MM.1S (cell line): ENCODE measurements around the gene ADGRV1.

Experiments used
- DNase-seq: peaks from one replicate; pipeline ENCODE4 v3.0.0-alpha.2; 2015
- H2AFZ ChIP-seq: fragments of 300-600 bp; sonication (generic); 2 replicates; pipeline ENCODE4 v1.6.0; 2016; ENCODE audit warnings: antibody characterized with exemption, low read length
- H3F3A ChIP-seq: fragments of 300-600 bp; sonication (generic); 2 replicates; pipeline ENCODE4 v1.6.1; 2016; ENCODE audit warnings: mild to moderate bottlenecking, antibody characterized with exemption, low read length, moderate library complexity, mixed read lengths; ENCODE audit not compliant: insufficient read depth
- H3K27ac ChIP-seq: fragments of 300-600 bp; sonication (generic); 2 replicates; pipeline ENCODE4 v1.5.1; 2016; ENCODE audit warnings: mild to moderate bottlenecking, low read length
- H3K27me3 ChIP-seq: fragments of 300-600 bp; sonication (generic); replicated peaks from 2 replicates; pipeline ENCODE4 v1.6.0; 2016; ENCODE audit warnings: low read length; ENCODE audit not compliant: insufficient read depth
- H3K36me3 ChIP-seq: fragments of 300-600 bp; sonication (generic); replicated peaks from 2 replicates; pipeline ENCODE4 v1.6.1; 2016; ENCODE audit warnings: mild to moderate bottlenecking, low read length, mixed read lengths; ENCODE audit not compliant: insufficient read depth
- H3K4me1 ChIP-seq: fragments of 300-600 bp; sonication (generic); 2 replicates; pipeline ENCODE4 v1.6.1; 2016; ENCODE audit warnings: low read length, mixed read lengths
- H3K4me2 ChIP-seq: fragments of 300-600 bp; sonication (generic); 2 replicates; pipeline ENCODE4 v1.6.0; 2016; ENCODE audit warnings: low read depth, low read length
- H3K4me3 ChIP-seq: fragments of 300-600 bp; sonication (generic); 2 replicates; pipeline ENCODE4 v1.5.1; 2016; ENCODE audit warnings: low read length, mixed read lengths
- H3K79me2 ChIP-seq: fragments of 300-600 bp; sonication (generic); 2 replicates; pipeline ENCODE4 v1.6.1; 2016; ENCODE audit warnings: mixed run types, low read length, mixed read lengths
- H3K9ac ChIP-seq: fragments of 300-600 bp; sonication (generic); 2 replicates; pipeline ENCODE4 v1.6.1; 2016; ENCODE audit warnings: low read length, mixed read lengths
- H3K9me2 ChIP-seq: fragments of 300-600 bp; sonication (generic); replicated peaks from 2 replicates; pipeline ENCODE4 v1.6.1; 2016; ENCODE audit warnings: mild to moderate bottlenecking, low read length, mixed read lengths; ENCODE audit not compliant: insufficient read depth
- H3K9me3 ChIP-seq: fragments of 300-600 bp; sonication (generic); replicated peaks from 2 replicates; pipeline ENCODE4 v1.6.1; 2016; ENCODE audit warnings: mild to moderate bottlenecking, low read length, mixed read lengths; ENCODE audit not compliant: insufficient read depth
- H4K20me1 ChIP-seq: fragments of 300-600 bp; sonication (generic); 2 replicates; pipeline ENCODE4 v1.6.1; 2016; ENCODE audit warnings: mild to moderate bottlenecking, low read length, moderate library complexity, mixed read lengths; ENCODE audit not compliant: insufficient read depth
- EZH2 ChIP-seq: fragments of 300-600 bp; sonication (generic); optimal IDR thresholded peaks from 2 replicates; pipeline ENCODE3; 2017; ENCODE audit warnings: low read depth, mild to moderate bottlenecking, antibody characterized with exemption, low read length, mixed read lengths
- EZH2phosphoT487 ChIP-seq: fragments of 300-600 bp; sonication (generic); IDR thresholded peaks from 2 replicates; pipeline ENCODE4 v1.6.1; 2018; ENCODE audit warnings: antibody characterized with exemption, low read length
- TF ChIP-seq, protein P1 (sequence below): fragments of 300-600 bp; sonication (generic); IDR thresholded peaks from 2 replicates; pipeline ENCODE4 v1.5.1; 2016; ENCODE audit warnings: antibody characterized with exemption, low read length, mixed read lengths

ADGRV1 gene

GRCh38 chr5:90561766-90562165 lies 3.2 kb downstream of the ADGRV1 start:
- Histone ChIP-seq H3K4me2 (no peak overlapping the region), H3K27me3 (no peaks in the 10 kb centered on the region)
- no peak for DNase-seq

GRCh38 chr5:90562341-90562740 lies 3.7 kb downstream of the ADGRV1 start:
- H3F3A ChIP-seq, result no peaks in the 10 kb centered on the region
- no peak overlapping the region for H3K27ac ChIP-seq
- H3K4me1 ChIP-seq, result peaks cover 8% of the 10 kb centered on the region; the same call in 1 of the 2 replicates
- no peaks in the 10 kb centered on the region for H3K9me2 ChIP-seq
- TF ChIP-seq, protein P1, sequence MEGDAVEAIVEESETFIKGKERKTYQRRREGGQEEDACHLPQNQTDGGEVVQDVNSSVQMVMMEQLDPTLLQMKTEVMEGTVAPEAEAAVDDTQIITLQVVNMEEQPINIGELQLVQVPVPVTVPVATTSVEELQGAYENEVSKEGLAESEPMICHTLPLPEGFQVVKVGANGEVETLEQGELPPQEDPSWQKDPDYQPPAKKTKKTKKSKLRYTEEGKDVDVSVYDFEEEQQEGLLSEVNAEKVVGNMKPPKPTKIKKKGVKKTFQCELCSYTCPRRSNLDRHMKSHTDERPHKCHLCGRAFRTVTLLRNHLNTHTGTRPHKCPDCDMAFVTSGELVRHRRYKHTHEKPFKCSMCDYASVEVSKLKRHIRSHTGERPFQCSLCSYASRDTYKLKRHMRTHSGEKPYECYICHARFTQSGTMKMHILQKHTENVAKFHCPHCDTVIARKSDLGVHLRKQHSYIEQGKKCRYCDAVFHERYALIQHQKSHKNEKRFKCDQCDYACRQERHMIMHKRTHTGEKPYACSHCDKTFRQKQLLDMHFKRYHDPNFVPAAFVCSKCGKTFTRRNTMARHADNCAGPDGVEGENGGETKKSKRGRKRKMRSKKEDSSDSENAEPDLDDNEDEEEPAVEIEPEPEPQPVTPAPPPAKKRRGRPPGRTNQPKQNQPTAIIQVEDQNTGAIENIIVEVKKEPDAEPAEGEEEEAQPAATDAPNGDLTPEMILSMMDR, result no peak
- TF ChIP-seq EZH2phosphoT487 (no peak), EZH2 (no peak)
- 0 out of 2 replicates have a peak, but pooled peaks cover 3% of the 10 kb centered on the region for H3K79me2 ChIP-seq
- DNase-seq, result no peak
- H4K20me1 ChIP-seq, result no peaks in the 10 kb centered on the region
- H3K27me3 ChIP-seq, result no peaks in the 10 kb centered on the region
- no peaks in the 10 kb centered on the region for H3K9me3 ChIP-seq
- no peak overlapping the region for H3K4me3 ChIP-seq
- no peaks in the 10 kb centered on the region for H3K36me3 ChIP-seq
- H2AFZ ChIP-seq, result no peak overlapping the region
- H3K9ac ChIP-seq, result no peak overlapping the region
- H3K4me2 ChIP-seq, result no peak overlapping the region

More at GRCh38 chr5:90561766-90562165, 3.2 kb downstream of the ADGRV1 start:
- Histone ChIP-seq H3K9ac (no peak overlapping the region), H4K20me1 (no peaks in the 10 kb centered on the region), H3K9me2 (no peaks in the 10 kb centered on the region), H3K4me3 (no peak overlapping the region), H3K4me1 (peaks cover 8% of the 10 kb centered on the region; the same call in 1 of the 2 replicates), H3K27ac (no peak overlapping the region), H3K79me2 (0 out of 2 replicates have a peak, but pooled peaks cover 3% of the 10 kb centered on the region), H3K9me3 (no peaks in the 10 kb centered on the region), H3K36me3 (no peaks in the 10 kb centered on the region), H2AFZ (no peak overlapping the region), H3F3A (no peaks in the 10 kb centered on the region)
- no peak for TF ChIP-seq EZH2
- TF ChIP-seq, protein P1, result no peak
- TF ChIP-seq EZH2phosphoT487, result no peak

- Histone ChIP-seq H3F3A (no peaks in the 10 kb centered on the region), H4K20me1 (no peaks in the 10 kb centered on the region), H3K4me1 (peaks cover 4% of the 10 kb centered on the region; the same call in 1 of the 2 replicates), H2AFZ (no peak overlapping the region), H3K79me2 (0 out of 2 replicates have a peak, but pooled peaks cover 3% of the 10 kb centered on the region), H3K27me3 (no peaks in the 10 kb centered on the region), H3K9ac (no peak overlapping the region), H3K9me2 (no peaks in the 10 kb centered on the region), H3K4me3 (no peak overlapping the region), H3K9me3 (no peaks in the 10 kb centered on the region), H3K27ac (no peak overlapping the region), H3K4me2 (no peak overlapping the region), H3K36me3 (no peaks in the 10 kb centered on the region)
- TF ChIP-seq, protein P1, result no peak
- TF ChIP-seq EZH2phosphoT487 (no peak), EZH2 (no peak)
- DNase-seq, result no peak
Measured at GRCh38 chr5:90563108-90563507, 4.5 kb downstream of the ADGRV1 start.
